AG09319 (cell line): ENCODE results near the gene CLCN7.

Source experiments
- DNase-seq: peaks from one replicate; pipeline ENCODE4 v3.0.0-alpha.2; 2010; ENCODE audit warnings: low read depth; ENCODE audit errors: extremely low read depth
- CTCF ChIP-seq: IDR thresholded peaks from 2 replicates; pipeline ENCODE4 v1.5.1; 2011; ENCODE audit warnings: low read depth, mild to moderate bottlenecking, inconsistent platforms, low read length, moderate library complexity

The CLCN7 gene

GRCh38 chr16:1500465-1501150, 25.8 kb upstream of the CLCN7 start:
- TF ChIP-seq CTCF, result no peak
- no peak for DNase-seq

DNA sequence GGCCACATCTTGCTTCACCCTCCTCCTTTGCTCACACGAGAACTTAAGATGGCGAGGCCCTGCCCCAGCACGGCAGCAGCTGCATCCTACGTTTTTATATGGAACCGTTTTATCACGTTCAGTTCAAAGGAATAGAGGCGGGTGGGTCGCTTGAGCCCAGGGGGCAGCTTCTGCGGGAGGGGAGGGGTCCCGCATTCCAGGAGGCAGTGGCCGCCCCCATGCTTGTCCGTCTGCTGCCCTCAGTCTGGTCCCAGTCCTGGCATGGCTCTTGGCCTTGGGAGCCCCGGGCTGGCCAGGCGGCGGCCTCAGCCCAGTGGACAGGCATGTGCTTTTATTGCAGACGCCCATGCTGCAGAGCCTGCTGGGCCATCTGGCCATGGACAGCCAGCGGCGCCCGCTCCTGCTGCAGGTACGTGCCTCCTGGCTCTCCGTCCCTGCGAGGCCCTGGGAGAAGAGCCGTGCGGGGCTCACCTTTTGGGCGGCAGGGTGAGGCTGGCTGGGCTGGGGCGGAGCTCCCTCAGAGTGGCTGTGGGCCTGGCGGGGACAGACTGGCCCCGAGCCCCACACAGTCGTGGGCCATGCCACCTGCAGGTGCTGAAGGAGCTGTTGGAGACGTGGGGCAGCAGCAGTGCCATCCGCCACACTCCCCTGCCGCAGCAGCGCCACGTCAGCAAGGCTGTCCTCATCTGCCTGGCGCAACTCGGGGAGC, 25.1 kb upstream of the CLCN7 start:
- no peak for DNase-seq
- TF ChIP-seq CTCF, result no peak

GRCh38 chr16:1498899-1499676, 24.3 kb upstream of the CLCN7 start:
- DNase-seq, result no peak

GRCh38 chr16:1497014-1497598, 22.3 kb upstream of the CLCN7 start:
- no peak for TF ChIP-seq CTCF

More at GRCh38 chr16:1498899-1499676, 24.3 kb upstream of the CLCN7 start:
- no peak for TF ChIP-seq CTCF

DNA sequence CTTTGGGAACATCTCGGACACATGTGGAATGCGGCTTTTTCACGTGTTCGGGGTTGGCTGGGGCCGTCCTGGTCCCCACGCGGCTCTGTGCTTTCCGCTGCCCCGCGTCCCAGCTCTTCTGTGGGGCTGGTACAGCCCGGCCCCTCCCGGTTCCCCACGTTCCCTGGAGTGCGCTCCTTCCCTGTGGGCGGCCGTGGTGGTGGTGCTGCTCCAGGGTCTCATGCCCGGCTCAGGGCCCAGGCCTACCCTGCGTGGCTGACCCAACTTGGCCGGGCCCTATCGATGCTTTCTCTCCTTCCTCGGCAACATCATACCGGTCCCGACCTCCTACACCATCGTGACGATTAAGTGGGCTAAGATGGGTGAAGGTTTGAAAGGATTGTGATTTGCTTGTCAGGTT, 21.6 kb upstream of the CLCN7 start:
- DNase-seq, result no peak
- TF ChIP-seq CTCF, result no peak

More at GRCh38 chr16:1497014-1497598, 22.3 kb upstream of the CLCN7 start:
- no peak for DNase-seq

GRCh38 chr16:1495889-1496262, 21.0 kb upstream of the CLCN7 start:
- no peak for TF ChIP-seq CTCF
- DNase-seq, result no peak
